Tibial nerve (tissue), 3 donors: ENCODE results near the gene VWA8.

Source experiments
- CTCF ChIP-seq, 5 experiments: fragments of 200-600 bp in 3 of 5; fragments of 450-650 bp in 2 of 5; sonication (generic) in 3 of 5; IDR thresholded peaks; one replicate each; pipeline ENCODE4 v1.5.1; 2016 to 2019; ENCODE audit warnings: antibody characterized with exemption in 5 of 5, mild to moderate bottlenecking in 3 of 5, moderate library complexity in 2 of 5
- POLR2A ChIP-seq, 2 donors: fragments of 450-650 bp; IDR thresholded peaks; one replicate each; pipeline ENCODE4 v1.6.1; 2017; ENCODE audit warnings: antibody characterized with exemption in 2 of 2, mild to moderate bottlenecking in 2 of 2, moderate library complexity in 2 of 2

GRCh38 chr13:41802043-41802683 lies 158.7 kb downstream of the VWA8 start:
- no peak for TF ChIP-seq CTCF (IDR thresholded peaks at IDR 0.05)
- TF ChIP-seq POLR2A (IDR thresholded peaks at IDR 0.05) = no peak
